IPS-NIHi11 (cell line): ENCODE results near the gene SARDH.

Source experiments
- DNase-seq: peaks from one replicate; pipeline ENCODE4 v3.0.0; 2012; ENCODE audit warnings: mixed read lengths, low spot score

The SARDH gene

GRCh38 chr9:133702798-133703590 is 35.2 kb downstream of the SARDH start:
- DNase-seq, result no peak

DNA sequence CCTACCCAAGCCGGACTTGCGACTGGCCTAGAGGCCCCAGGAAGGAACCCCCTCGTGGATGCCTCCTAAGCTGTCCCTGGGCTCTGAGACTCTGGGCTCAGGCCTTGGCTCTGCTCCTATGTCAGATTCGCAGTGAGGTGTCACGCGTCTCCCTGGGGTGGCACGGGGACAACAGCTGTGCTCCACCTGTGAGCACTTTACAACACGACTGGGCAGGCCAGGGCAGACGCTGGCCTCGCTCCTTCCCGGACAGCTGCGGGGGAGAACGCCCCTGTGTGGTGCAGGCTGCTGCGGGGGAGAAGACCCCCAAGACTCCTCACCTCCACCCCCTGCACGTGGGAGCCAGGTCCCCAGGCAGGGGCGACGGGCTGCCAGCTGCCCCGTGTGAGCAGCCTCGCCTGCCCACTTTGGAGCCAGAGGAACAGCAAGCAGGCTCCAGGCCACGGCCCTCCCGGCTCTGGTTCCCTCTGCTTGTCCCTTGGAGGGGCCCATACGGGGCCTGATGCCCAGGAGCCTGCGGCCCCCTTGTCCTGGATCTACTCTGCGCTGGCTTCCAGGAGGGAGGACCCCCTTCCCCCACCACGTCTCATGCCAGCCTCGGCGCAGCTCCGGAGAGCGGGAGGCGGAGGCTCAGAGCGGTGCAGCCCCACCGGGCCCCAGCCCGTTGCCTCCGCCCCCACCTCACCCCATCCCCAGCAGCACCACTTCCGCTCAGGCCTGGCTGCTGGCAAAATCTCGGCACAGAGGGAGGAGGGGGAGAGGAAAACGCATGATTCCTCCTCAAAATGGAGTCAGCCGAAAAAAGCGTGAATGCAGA is 36.0 kb downstream of the SARDH start:
- DNase-seq, result no peak

- no peak for DNase-seq
Measured at GRCh38 chr9:133701321-133701980, 36.7 kb downstream of the SARDH start.

DNA sequence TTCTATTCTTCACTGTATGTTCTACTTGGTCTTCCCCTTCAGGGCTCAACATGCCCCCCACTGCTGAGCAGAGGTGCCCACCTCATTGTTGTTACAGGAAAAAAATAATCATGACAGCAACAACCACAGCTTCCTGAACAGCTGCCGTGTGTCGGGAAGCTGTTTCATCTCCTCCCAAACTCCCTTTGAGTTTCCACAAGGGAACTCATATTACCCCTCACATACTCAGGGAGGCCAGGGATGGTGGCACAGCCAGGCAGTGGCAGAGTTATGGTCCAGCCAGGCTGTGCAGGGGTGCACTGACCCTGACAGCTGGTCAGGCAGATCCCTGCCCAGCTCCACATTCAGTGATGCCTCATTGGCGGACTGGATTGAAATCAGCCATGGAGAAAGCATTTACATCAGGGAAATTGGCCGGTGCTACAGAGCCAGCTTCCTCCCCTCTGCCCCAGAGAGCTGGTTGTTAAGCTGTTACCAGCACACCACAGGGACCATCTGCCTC is 37.3 kb downstream of the SARDH start:
- no peak for DNase-seq

GRCh38 chr9:133699546-133699945 is 38.6 kb downstream of the SARDH start:
- no peak for DNase-seq

GRCh38 chr9:133696071-133696472 is 42.1 kb downstream of the SARDH start:
- no peak for DNase-seq

DNA sequence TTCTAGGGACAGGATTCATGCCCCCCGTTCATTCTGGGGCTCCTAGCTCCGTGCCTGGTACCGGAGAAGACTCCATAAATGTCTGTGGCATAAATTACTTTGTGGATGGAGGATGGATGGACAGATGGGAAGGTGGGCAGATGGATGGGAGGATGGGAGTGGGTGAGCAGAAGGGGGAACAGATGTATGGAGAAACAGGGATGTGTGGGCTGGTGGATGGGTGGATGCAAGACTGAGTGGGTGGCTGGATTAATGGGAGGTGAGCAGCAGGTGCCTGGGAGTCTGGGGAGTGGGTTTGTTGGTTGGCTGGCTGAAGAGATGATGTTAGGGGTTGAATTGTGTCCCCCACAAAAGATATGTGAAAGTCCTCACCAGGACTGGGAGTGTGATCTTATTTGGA is 43.5 kb downstream of the SARDH start:
- DNase-seq, result no peak

DNA sequence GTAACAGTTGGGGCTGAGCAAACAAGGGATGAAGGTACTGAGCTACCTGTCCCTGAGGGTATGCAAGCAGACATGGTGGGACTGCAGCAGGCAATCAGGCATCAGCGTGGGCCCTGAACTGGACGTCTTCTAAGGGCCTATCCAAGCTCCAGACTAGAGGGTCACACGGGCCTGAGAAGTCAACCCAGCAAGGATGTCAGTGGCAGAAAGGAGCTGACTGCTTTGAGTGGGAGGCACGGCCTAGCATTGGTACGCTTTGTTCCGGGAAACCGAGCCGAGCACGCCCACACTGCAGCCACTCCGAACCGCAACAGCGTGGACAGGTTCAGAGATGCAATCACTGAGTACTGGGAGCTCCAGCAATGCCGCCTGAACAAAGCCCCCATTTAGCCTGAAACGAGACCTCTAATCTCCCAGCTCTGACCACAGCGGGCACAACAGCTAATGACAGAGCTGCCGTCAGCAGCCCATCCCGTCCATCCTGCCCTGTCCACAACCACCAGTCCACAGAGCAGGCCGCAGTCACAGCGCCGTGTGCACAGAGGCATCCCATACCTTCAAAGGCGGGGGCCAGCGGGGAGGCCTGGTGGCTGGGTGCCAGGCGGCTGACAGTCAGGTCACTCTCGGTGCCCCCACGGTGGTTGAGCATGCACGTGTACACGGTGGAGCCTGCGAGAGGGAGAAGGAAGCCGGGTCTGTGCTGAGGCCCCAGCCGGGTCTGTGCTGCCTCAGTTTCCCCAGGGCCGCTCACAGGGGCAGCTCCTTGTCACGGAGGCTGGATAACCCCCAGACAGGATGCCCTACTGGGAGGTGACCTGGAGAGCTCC is 44.2 kb downstream of the SARDH start:
- DNase-seq, result no peak

- DNase-seq, result no peak
Measured at GRCh38 chr9:133693116-133693515, 45.0 kb downstream of the SARDH start.

DNA sequence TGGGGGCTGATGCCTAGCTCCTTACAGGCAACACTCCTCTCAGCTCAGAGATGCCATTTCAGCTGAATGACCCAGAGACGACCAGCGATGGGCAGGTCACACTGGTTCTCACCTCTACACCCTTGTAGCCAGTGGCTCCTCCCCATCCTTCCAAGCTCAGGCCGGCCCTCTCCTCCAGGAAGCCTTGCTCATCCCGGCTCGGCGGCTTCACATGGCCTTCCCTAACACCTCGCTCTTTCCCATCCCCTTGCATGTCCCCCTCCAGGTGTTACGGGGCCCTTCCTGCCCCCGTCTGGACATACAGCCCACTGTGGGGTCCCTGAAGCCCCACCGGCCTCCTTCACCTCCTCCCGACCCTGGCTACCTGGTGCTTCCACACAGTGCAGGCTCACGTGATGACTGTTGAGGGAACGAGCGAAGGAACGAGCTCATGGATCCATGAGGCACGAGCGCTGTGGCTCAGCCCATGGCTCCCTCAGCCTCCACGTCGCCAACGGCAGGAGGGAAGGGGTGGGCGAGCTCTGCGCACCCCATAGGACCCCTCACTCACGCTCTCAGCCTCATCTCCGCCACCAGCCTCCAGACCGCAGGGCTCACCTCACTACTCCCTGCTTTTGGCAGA is 45.7 kb downstream of the SARDH start:
- DNase-seq, result no peak

DNA sequence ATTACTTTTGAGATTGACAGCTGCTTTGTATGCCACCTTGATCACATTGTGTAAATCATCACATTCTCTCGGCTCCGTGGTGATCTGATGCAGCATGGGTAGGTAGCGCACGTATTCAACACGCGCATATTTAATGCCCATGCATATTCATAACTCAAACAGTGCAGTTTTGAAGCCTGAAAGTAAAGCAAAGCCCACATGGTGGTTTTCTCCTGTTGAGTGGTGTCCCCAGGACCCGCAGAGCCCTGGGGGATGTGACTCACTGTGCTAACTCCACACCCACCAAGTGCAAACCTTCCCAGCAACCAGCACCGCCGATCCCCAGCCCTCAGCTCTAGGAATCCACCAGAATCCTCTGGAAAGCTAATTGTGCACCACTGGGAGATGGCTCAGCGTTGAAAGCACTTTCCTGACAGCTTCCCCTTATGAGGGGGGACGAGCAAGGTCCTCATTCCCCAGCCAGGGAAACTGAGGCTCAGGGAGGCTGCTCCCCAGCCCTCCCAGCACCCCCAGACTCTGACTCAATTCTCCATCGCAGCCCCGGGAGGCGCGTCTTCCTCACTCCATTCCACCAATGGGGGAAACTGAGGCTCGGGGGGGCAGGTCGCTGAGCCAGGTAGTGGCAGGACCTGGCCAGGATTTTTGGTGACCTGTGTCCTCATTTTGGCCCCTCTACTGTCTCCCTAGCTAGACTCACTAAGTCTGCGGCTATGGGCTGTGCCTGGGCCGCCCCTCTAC is 46.4 kb downstream of the SARDH start:
- DNase-seq, result no peak

- DNase-seq, result no peak
Measured at GRCh38 chr9:133691191-133691590, 47.0 kb downstream of the SARDH start.

DNA sequence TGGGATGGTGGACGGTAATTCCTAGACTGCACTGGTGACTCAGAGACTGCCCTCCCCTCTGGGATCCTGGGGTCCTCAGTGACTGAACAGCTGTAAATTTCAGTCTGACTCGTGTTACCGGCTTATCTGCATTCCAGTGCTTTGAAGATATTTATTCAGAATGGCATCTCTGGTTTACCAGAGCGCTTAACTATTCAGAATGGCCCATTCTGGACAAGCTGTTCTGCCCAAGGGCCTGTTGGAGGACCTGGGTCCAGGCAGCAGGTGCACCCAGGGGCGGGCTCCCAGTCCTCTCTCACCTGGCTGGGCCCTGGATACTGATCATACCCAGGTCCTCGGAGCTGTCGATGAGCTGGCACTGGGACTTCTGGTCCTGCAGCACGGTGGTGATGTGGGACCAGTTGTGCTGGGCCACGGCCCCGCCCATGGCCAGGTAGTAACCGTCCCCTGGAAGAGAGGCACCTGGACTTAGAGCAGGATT is 48.0 kb downstream of the SARDH start:
- no peak for DNase-seq

DNA sequence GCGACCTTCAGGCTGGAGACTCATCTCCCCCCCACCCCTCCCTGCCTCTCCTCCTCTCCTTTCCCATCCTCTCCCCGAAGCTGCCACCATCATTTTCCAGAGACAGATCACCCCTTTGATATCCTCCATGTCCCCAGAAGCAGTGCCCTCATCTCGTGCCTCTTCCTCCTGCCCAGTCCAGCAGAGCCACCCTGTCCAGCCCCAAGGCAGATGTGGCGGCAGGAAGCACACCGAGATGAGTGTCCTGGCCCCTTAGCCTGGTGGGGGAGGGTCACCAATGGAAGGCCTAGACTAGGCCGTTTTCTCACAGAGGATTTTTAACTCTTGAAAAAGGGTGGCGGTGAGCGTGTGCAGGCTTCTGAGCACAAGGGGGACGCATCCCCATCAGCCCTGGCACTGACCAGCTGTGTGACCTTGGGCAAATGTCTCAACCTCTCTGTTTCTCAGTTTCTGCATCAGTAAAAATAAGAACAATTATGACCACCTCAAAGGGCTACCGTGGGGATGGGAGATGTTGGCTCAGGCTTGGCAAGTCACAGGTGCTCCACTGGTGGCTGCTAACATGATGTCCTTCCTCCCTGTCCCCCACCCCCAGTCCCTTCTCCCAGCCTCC is 48.9 kb downstream of the SARDH start:
- no peak for DNase-seq

- DNase-seq, result no peak
Measured at GRCh38 chr9:133687856-133688761, 50.0 kb downstream of the SARDH start.

DNA sequence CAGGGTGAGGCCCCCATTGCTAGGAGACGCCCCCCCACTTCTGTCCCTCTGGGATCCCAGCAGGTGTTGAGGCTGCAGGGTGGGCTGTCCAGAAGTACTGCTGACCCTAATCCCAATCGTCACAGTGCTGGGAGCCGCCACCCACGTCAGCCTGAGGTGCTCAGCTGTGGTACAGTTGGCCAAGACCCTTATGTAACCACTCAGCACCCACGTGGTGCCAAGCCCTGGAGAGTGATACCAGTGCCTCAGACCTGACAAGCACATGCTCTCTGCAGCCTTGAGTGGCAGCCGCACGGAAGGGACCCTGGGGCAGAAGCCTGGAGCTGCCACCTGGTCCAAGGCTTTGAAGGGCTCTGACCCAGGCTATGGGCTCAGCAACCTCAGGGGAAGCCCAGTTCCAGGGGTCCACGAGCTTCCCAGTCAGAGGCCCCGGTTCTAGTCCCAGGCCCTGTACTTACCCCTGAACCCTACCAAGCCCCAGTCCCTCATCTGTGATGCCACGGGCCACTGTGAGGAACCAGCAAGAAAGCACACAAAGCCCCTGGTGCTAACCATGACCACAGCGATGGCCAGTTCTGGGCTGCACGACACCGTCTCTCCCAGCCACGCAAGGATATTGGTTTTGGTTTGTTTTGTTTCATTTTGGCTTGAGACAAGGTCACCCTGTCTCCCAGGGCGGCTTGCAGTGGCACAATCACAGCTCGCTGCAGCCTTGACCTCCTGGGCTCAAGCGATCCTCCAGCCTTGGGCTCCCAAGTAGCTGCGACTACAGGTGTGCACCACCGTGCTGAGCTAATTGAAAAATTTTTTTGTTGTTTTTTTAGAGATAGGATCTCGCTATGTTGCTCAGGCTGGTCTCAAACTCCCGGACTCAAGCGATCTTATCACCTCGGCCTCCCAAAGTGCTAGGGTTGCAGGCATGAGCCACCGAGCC is 51.2 kb downstream of the SARDH start:
- DNase-seq, result no peak
